ENCODE data around the gene BCAS3.
"Not testable (repeated sequence)": the region's sequence is repeated elsewhere in the genome, so short reads cannot be mapped to it uniquely, and the experiment has no call there.

The BCAS3 gene

DNA sequence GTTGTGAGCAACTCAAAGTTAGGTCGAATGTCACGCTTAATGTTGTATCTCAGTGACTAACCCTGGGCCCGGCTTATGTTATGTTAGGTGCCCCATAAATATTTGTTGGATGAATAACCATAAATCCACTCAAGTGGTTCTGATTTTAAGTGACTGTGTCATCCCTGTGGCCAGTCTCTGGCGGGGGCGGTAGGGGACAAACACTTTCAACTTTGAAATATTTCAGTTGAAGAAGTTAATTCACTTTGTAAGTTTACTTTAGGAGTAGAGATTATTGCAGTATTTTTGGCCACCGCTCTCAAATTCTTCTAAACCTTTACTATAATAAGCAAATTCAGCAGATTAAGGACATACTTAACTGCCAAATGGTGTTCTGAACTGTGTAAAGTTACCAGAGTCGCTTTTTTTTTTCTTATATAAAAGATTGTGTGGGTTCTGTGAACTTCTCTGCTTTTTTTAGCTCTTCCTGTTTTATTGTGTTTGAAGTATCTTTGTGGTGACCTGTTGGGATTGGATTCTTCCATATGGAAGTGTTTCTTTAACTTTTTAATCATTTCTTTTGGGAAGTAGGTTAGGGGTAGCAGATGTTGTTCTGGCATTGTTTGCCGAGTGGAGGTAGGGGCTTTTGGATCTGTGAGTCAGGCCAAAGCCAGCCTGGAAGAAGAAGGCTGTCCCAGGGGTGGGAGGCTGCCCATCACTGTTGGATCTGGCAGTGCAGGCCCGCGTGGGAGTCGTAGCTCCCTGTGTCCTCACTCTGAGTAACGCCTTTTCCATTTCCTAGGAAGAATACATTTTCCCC, 660.5 kb downstream of the BCAS3 start:
- DNase-seq (ENCODE audit: low read depth in 2 of 2): no peak

DNA sequence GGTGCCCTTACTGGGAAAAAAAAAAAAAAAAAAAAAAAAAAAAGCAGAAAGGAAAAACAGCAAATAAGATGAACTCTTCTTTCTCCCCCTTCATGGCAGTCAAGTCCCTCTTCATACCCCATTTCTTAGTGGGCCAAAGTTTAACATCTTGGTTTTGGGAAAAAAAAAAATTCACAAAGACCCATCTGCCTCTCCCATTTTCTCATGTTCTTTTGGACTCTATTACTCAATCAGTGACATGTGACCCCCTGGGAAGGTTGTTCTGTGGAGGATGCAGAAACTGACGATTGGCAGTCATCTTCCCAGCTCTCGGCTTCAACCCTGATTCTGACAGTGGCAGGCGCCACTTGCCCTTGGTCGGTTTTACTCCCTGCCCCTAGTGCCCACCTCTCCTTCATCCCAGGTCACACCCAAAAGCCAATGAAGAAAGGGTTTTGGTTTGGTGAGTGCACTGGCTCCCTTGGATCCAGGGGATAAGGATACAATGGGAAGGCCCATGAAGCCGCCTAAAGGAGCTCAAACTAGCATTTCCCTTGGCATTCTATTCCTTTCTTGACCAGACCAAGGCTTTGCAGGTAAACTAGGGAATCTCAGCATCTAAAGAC, 661.3 kb downstream of the BCAS3 start:
- DNase-seq (ENCODE audit: low read depth in 2 of 2): no peak

DNA sequence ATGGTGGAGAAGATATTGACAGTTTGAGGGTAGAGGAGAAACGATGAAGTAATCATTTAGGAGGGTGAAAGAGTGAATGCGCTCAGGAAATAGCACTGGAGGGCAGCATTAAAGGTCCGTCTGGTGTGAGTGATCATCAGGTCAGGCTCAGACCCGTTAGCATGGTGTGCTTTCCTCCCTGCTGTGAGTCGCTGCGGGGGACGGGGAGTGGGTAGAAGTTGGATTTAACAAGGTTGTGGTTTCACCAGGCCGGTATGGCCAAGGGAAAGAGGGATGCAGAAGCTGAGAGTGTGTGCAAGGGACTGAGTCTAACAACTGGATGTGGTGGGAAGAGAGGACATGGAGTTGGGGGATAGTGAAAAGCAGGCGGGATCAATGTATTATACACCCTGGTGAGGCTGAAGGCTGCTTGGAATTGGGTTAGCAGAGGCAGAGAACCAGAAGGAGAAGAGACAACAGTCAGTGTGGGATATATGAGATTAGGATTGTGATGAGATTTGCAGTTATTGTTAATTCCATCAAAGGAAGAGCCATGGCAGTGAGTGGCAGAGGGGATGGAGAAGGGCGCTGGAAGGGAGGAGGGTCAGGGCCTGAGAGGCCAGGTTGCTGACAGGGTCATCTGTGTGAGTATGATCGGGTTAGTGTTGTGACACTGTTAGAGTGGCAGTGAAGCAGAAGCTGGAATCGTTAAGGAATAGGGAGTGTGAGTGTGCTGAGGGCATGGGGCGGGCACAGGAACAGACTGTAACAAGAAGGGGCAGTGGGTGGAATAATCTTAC, 663.0 kb downstream of the BCAS3 start:
- DNase-seq (ENCODE audit: low read depth in 2 of 2): no peak

DNA sequence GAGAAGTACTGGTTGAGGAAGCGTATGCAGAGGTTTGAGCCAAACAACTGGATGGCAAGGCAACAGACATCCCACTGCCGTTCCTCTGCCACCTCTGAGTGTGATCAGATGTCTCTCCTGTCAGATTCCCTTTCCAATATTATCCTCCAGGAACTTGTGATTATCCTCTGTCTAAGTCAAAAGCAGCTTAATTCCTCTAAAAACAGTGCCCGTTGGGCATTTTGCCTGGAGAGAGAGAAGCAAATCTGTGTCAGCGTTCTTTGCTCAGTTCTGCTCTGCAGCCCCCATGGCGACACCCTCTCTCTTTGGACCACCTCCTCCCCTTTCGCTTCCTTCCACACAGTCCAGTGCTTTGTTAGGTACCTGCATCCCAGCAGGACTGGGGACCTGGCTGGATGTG, 665.9 kb downstream of the BCAS3 start:
- no peak for DNase-seq (ENCODE audit: low read depth in 2 of 2)

DNA sequence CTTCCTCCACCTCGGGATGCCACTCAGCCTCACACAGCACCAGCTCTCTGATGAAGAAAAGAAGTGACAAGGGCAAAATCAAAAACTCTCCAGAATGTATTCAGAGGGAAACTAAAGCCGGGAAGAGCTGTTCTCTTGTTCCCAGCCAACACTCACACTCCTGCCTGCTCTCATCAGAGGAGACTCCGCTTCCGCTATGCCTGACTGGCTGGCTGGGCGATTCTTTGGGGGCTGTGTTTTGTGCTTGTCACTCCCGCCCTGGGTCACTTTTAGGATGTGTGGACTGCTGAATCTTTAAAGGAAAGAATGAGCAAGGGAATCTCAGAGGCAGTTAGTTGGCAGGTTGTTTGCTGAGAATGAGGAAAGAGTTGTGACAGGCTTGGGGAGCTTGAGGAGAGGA, 667.4 kb downstream of the BCAS3 start:
- no peak for DNase-seq (ENCODE audit: low read depth in 2 of 2)

DNA sequence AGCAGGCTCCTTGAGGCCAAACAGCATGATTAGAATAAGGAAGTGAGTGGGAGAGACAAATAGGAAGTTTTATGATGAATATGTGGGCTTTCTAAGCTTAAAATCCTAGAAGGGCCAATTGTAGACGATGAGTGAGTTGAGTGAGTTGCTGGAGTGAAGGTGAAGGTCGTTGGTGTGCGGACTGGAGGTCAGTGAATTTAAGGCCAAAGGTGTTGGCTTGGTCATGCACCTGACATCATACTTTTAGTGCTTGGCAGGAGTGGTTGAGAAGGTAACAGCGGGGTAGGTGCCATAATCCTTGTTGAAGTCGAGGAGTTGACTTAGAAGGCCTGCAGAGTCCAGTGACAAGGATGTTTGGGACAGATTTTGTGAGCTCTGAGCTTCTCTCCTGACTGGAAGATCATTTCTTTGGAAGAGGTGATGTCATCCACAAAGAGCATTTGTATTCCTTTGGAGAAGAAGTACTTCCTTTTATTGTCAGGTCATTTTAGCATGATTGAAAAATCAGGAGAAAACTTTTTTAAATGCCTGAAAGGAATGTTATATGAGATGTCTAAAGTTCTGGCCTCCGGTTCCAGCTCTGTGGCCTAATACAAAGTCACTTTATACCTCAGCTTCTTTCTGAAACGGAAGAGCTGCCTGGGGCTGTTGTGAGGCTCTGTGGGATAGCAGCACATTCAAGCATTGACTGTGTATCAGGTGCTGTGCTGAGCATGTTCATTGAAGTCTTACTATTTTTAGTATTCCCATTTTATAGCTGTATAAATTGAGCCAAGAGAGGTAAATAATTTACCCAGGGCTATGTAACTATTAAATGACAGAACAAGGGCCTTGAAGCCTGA, 668.4 kb downstream of the BCAS3 start:
- DNase-seq (ENCODE audit: low read depth in 2 of 2): no peak

- no peak for DNase-seq (ENCODE audit: low read depth in 2 of 2)
Measured at GRCh38 chr17:61349350-61349749, 671.7 kb downstream of the BCAS3 start.

GRCh38 chr17:61351745-61352407, 674.2 kb downstream of the BCAS3 start:
- DNase-seq (ENCODE audit: low read depth in 2 of 2): no peak

DNA sequence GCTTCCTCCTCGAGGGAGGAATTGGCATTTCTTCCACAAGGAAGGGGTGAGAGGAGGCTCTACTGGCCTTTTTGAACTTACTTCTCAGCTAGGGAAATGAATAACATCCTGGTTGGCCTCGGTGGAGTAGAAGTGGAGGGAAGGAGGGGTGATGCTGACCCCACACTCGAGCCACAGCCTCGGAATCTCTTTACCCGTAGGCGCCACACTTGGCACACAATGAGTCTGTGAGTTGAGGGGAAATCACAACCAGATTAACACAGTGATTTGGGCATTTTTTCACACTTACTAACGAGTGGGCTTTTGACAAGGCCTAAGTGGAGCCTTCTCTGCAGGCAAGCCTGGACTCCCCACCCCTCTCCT, 674.7 kb downstream of the BCAS3 start:
- no peak for DNase-seq (ENCODE audit: low read depth in 2 of 2)

DNA sequence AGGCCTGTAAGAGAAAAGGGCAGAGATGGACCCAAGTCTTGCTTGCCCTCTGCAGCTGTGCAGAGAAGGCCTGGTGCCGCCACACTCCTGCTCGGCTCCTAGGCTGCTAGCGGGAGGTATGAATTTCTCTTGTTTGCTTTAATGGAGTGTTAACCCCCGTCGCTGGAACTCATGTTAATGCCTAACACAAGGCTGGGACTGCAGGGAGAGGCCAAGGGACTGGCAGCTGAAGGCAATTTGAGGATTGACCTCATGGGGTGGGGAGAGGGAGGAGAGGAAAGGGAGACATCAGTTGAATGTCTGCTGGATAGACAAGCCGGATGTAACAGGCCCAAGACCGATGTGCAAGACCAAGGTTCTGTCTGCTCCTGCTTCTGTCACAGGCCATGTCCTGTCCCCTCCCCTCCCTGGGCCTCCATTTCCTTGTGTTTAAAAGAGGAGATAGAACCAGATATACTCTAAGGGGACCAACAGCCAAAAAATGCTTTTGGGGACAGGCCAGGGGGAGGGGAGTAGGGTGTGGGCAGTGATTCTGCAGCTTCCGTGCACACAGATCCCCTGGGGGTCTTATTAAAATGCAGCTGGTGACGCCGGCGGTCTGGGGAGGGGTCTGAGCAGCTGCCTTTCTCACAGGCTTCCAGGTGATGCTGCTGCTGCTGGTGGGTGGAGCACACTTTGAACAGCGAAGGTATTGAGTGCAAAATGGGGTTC, 675.3 kb downstream of the BCAS3 start:
- DNase-seq (ENCODE audit: low read depth in 2 of 2): no peak

DNA sequence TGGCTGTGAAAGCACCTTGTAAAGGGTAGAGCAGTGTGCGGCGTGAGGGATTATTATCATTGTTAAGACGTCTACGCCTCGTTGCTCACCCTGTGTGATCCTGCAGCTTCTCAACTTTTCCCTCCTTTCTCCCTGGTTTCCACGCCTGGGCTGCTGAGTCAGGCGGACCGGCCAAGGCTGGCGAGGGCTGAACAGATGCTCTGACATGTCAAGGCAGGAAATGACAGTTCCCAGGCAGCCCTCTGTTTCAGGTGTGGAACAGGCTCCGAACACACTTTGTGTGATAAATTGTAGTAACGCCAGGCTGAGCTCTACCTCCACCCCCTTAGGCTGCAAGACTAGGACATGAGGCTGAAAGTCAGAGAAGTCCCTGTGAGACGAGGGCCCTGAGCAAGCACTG, 676.0 kb downstream of the BCAS3 start:
- no peak for DNase-seq (ENCODE audit: low read depth in 2 of 2)

DNA sequence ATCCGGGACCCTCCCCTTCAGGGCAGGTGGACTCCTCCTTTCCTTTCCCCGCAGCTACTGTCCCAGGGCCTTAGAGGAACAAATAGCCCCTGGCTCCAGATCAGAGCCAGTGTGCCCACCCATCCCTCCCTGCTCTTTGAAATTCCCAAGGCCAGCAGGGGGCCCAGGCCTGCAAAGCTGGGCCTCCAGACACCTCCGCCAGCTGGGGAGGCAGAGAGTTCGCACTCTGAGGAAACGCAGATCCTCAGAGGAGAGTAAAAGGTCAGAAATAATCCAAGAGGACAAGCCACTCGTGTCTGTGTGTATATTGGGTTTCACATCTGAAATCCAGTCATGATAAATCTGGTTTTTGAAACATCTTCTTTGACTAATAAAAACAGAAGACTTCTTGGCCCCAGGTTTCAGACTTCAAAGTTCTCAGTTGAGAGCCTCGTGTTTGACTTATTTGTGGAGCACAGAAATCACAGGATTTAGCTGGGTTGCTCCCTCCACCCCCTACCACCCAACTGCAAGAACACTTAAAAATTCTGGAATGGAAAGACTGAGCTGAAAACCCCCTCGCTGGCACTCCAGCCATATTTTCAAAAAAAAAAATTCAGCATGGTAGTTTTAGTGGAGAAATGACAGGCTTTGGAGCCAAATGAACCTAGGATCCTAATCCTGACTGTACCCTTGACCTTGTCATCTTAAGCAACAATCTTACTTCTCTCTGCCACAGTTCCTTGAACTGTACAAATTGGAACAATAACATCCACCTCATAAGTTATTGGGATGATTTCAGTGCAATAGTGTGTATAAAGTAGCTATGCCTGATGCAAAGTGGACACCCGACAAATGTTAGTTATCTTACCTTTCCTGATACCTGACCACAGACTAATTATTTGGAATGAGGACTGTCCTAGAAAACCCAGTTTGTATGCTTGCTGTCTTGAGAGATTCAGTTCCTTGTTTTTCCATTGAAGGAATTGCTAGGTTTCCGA, 677.5 kb downstream of the BCAS3 start:
- no peak for DNase-seq (ENCODE audit: low read depth in 2 of 2)

DNA sequence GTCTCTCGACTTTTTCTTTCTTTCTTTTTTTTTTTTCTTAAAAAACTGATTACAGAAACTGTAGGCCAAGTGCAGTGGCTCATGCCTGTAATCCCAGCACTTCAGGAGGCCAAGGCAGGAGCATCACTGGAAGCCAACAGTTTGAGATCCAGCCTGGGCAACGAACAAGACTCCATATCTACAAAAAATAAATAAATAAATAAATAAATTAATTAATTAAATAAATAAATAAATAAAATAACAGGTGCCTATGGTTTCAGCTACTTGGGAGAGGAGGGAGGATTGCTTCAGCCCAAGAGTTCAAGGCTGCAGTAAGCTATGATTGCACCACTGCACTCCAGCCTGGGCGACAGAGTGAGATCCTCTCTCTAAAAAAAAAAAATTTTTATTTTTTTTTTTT, 679.4 kb downstream of the BCAS3 start:
- not testable (repeated sequence) for DNase-seq (ENCODE audit: low read depth in 2 of 2)

- not testable (repeated sequence) for DNase-seq (ENCODE audit: low read depth in 2 of 2)
Measured at GRCh38 chr17:61359513-61359912, 681.9 kb downstream of the BCAS3 start.

GRCh38 chr17:61360318-61360943, 682.8 kb downstream of the BCAS3 start:
- no peak for DNase-seq (ENCODE audit: low read depth in 2 of 2)

DNA sequence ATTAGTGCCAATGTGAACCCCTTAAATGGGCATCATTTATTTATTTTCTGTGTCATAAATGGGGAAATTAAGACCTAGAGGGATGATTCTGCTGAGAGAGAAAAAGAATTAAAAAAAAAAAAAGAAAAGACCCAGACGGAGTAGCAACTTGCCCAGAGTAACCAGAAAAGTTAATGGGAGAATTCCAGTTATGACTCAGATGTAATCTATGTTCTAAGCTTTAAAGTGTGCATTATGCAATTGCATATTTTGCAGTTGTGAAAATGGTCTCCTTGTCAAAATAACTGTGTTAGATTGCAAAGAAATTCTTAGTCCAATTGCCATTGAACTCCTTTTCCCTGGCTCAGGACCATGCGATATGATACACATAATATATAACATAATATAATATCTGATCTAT, 683.4 kb downstream of the BCAS3 start:
- DNase-seq (ENCODE audit: low read depth in 2 of 2): no peak

- DNase-seq (ENCODE audit: low read depth in 2 of 2): no peak
Measured at GRCh38 chr17:61362396-61362795, 684.7 kb downstream of the BCAS3 start.

DNA sequence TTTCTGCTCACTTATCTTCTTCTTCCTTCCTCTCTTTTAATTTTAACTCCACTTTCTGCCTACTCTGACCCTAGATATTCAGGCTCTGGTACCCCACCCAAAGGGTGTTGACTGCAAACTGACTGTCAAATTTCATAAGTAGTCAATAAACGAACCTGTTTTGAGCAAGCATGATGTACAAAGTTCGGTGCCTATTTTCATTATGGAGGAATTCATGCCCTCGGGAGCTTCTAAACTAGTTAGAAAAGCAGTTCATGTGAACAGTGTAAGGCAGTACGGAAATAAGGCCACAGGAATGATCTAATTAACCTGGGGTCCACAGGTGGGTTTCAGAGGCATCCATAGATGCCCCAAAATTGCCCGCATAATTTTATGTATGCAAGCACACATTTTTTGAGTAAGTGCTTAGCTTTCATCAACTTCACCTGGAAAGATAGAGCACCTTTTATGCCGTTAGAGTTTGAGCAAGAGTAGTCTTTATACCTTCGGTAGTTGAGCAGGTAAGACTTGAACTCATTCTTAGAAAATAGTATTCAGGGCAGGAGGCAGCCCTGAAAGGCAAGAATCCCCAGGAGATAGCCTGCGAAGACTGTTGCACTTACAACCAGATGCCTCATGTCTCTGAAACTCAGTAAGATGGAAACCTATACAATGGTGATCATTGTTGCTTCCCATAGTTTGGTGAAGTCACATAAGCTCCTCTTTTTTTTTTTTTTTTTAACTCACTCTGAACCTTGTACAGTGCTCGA, 685.4 kb downstream of the BCAS3 start:
- no peak for DNase-seq (ENCODE audit: low read depth in 2 of 2)
